DOHH2 (cell line): ENCODE data around the gene LRRC40.

Experiments used
- EZH2phosphoT487 ChIP-seq: fragments of 200-600 bp; sonication (generic); IDR thresholded peaks from 2 replicates; pipeline ENCODE4 v1.6.1; 2017; ENCODE audit warnings: borderline replicate concordance, mild to moderate bottlenecking, antibody characterized with exemption, low read length, moderate library complexity, mixed read lengths
- TF ChIP-seq, protein P1 (sequence below): fragments of 200-600 bp; sonication (generic); IDR thresholded peaks from one replicate; pipeline ENCODE4 v1.5.1; 2014; ENCODE audit warnings: antibody characterized with exemption, mild to moderate bottlenecking, low read depth, low read length; ENCODE audit not compliant: poor library complexity, severe bottlenecking

DNA sequence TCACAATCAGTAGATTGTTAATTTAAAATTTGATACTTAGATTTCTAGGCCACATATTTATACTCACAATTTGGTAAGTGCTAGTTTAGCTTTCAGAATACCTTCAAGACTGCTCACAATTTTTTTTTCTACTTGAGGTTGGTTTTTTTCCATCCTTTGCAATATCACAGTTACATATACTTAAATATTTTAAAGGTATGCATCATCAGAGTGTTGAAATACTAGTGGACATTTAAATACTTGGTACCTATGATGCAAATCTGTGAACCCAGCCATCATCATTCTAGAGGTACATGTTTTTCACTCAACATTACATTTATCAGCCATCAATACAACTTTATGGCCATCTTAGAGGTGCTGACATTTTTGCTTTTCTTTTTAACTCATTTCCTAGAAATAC lies 6.2 kb upstream of the LRRC40 start:
- TF ChIP-seq, protein P1, sequence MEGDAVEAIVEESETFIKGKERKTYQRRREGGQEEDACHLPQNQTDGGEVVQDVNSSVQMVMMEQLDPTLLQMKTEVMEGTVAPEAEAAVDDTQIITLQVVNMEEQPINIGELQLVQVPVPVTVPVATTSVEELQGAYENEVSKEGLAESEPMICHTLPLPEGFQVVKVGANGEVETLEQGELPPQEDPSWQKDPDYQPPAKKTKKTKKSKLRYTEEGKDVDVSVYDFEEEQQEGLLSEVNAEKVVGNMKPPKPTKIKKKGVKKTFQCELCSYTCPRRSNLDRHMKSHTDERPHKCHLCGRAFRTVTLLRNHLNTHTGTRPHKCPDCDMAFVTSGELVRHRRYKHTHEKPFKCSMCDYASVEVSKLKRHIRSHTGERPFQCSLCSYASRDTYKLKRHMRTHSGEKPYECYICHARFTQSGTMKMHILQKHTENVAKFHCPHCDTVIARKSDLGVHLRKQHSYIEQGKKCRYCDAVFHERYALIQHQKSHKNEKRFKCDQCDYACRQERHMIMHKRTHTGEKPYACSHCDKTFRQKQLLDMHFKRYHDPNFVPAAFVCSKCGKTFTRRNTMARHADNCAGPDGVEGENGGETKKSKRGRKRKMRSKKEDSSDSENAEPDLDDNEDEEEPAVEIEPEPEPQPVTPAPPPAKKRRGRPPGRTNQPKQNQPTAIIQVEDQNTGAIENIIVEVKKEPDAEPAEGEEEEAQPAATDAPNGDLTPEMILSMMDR = no peak
- no peak for TF ChIP-seq EZH2phosphoT487
